HG03280 (cell line): ENCODE measurements around the gene MSRB1.
"Not testable (repeated sequence)": the region's sequence is repeated elsewhere in the genome, so short reads cannot be mapped to it uniquely, and the experiment has no call there.

ENCODE experiments used
- ATAC-seq: cut with Tn5 transposase; IDR thresholded peaks from one replicate; pipeline ENCODE4 v1.9.1; 2021; ENCODE audit warnings: mild to moderate bottlenecking, moderate library complexity; ENCODE audit not compliant: unreplicated experiment

The MSRB1 gene

GRCh38 chr16:1903845-1904840, 38.9 kb downstream of the MSRB1 start:
- no peak for ATAC-seq

- ATAC-seq: no peak
Observed at GRCh38 chr16:1903220-1903574, 39.8 kb downstream of the MSRB1 start.

- no peak for ATAC-seq
Observed at GRCh38 chr16:1902547-1903219, 40.3 kb downstream of the MSRB1 start.

GRCh38 chr16:1900452-1900774, 42.6 kb downstream of the MSRB1 start:
- ATAC-seq: no peak

GRCh38 chr16:1899641-1900451, 43.2 kb downstream of the MSRB1 start:
- ATAC-seq: no peak

- ATAC-seq: not testable (repeated sequence)
Observed at GRCh38 chr16:1897692-1898091, 45.3 kb downstream of the MSRB1 start.

DNA sequence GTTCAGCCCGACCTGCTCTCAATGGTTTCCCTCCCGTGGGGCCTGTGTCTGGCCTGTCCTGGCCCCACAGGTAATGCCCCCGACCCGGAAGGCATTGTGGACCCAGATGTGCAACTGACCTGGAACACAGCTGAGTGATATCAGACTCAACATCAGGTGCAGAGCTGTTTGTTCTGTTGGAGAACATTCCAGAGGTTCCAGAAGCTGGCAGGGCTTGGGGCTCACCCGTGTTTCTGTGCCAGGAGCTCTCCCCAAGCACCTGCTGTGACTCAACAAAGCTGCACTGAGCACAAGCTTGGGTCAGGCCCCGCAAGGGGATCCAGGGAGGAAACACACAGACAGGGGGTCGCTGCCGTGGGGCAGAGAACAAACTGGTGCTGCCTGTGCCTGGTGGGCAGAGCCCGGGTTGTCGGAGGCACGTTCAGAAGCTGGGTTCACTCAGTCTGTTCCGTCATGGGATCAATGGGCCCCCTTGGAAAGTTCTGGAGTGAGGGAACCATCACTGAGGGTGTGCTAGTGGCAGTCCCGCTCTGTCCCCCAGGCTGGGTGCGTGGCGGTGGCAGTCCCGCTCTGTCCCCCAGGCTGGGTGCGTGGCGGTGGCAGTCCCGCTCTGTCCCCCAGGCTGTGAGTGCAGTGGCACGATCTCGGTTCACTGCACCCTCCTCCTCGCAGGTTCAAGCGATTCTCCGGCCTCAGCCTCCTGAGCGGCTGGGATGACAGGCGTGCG, 46.9 kb downstream of the MSRB1 start:
- ATAC-seq: no peak

- ATAC-seq: no peak
Observed at GRCh38 chr16:1895068-1895467, 47.9 kb downstream of the MSRB1 start.

- no peak for ATAC-seq
Observed at GRCh38 chr16:1890708-1891050, 52.3 kb downstream of the MSRB1 start.

- ATAC-seq: no peak
Observed at GRCh38 chr16:1890024-1890707, 52.8 kb downstream of the MSRB1 start.
